Melanocyte of skin (primary cell): ENCODE results near the gene DPP8. TPM values are rescaled to one million over a fixed set of nuclear protein-coding genes. Genes with fewer than 3 reads are reported as not detected.

Source experiments
- small RNA-seq, 2 donors: library from RNA; depleted of rRNA; stranded (forward); fragments of <200 nt; gene quantifications; one replicate each; pipeline ENCODE3, GENCODE V24; 2012
- total RNA-seq, 2 donors: library from RNA; depleted of rRNA; stranded (reverse); fragments of >200 nt; gene quantifications; 2 replicates each; pipeline ENCODE4 v1.2.3, GENCODE V29; 2012

Gene DPP8
- 10 to 100 TPM; 41.0 to 49.2 TPM for total RNA-seq

DNA sequence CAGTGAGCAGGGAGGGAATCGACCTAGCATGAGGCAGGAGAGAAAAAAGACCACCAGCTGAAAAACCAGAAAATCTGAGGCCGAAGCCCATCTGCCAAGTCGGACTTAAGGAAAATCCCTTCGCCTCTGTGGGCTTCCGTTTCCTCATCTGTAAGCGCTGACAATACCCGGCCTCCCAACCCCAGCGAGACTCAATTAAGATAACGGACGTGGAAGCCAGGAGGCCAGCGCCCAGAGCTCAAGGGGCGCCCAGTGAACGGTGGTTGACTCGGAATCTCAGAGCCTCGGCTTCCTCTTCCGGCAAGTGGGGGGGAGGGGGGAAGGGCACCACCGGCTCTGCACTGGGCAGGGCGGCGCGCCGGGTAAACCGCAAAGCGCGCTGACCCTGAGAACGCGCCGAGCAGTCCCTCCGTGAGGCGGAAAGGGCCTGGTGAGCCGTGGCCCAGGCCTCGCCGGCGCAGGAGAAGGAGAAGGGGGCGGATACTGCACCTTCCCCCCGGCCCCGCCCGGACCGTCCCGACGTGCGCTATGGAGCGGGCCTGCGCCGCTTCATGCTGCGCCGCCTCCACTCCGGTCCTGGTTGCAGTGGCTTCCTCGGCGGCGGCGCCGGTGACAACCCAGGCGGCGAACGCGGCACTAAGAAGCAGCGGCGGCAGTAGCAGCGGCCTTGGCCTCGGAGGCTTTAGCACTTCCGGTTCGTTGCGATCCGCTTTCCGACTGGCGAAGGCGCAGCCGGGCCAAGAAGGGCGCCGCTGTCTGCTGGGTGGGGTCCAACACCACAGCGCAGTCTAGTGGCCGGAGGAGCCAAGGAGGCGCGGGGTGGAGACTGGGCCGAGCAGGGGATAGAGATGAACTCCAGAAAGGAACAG lies at the start of gene DPP8:
Gene DPP8 (minus strand): TSS at position 693 of the 869 bp plus-strand sequence. CDS start 5,136 bp downstream, outside the sequence.

DNA sequence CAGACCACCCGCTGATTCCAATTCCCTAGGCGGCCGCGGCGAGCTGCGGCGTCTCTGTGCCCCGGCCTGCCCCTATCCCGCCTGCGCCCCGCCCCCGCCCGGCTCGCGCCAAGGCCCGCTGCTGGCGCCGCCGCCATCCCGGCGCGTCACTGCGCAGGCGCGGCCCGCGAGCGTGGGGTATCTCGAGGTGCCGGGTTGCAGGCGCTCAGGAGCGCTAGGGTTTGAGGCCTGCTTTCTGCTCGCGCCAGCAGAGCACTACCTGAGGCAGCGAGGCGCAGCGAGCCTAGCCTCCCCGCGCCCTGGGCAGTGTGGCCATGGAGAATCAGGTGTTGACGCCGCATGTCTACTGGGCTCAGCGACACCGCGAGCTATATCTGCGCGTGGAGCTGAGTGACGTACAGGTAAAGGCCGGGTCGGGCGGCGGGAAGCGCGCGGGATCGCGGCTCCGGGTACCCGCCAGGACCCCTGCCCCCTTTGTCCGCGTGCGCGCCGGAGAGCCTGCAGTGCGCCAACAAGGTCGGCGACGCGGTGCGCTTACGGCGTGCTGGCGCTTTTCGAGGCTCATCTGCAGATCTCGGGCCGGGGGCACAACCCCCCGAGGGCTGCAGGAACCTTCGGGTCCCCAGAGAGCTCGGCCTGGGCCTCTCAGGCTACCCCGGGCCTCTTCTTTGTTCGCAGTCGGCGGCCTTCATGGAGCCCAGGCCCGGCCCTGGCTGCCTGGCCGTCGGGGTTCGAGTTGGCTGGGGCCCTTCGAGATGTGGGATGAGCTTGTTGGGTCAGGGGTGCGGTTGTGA lies 13.0 kb upstream of the DPP8 start, which contains the start of gene HACD3:
Gene HACD3 (plus strand): TSS at position 146 of the 794 bp plus-strand sequence. CDS start 169 bp downstream, at position 315.

Small RNA genes lying within 50 kb of the gene (small RNA-seq; reads per million reads assigned to genes)
- gene AC105129.1 (0 reads per million in 2 donors), gene RF00019 (0 reads per million in 2 donors), gene RNU6-19P (0.04 to 0.87 reads per million in 2 donors)

Other genes with a start within 250 kb of the DPP8 start
- gene PARP16, start 230.8 kb downstream of the DPP8 start, total RNA-seq = 1 to 10 TPM; 2.8 to 3.7 TPM
- not detected for gene RNU5A-1, start 221.6 kb downstream of the DPP8 start, total RNA-seq
- gene RNU5B-1, start 213.0 kb downstream of the DPP8 start, total RNA-seq = not detected
- not detected for gene IGDCC3, start 139.7 kb downstream of the DPP8 start, total RNA-seq
- gene IGDCC4, start 94.7 kb downstream of the DPP8 start, total RNA-seq = under 1 TPM; 0.67 to 0.69 TPM
- 100 to 1,000 TPM; 132 to 150 TPM for gene HACD3, start 12.8 kb upstream of the DPP8 start, total RNA-seq
- gene INTS14, start 93.4 kb upstream of the DPP8 start, total RNA-seq = 10 to 100 TPM; 35.8 to 53.3 TPM
- 1 to 10 TPM; 6.7 to 8.3 TPM for gene SLC24A1, start 104.2 kb upstream of the DPP8 start, total RNA-seq